IPS-18a (cell line): ENCODE measurements around the gene ATP4A.

ENCODE experiments used
- H3K27ac ChIP-seq: one replicate; pipeline ENCODE4 v1.5.1; 2013; ENCODE audit warnings: low read length
- H3K27me3 ChIP-seq: one replicate; pipeline ENCODE4 v1.6.1; 2013; ENCODE audit warnings: mild to moderate bottlenecking, low read length; ENCODE audit not compliant: control insufficient read depth, insufficient read depth
- H3K36me3 ChIP-seq: one replicate; pipeline ENCODE4 v1.6.1; 2013; ENCODE audit warnings: low read depth, low read length; ENCODE audit not compliant: control insufficient read depth
- H3K4me1 ChIP-seq: one replicate; pipeline ENCODE4 v1.6.1; 2013; ENCODE audit warnings: low read depth, low read length; ENCODE audit not compliant: control insufficient read depth
- H3K4me3 ChIP-seq: one replicate; pipeline ENCODE4 v1.5.1; 2013; ENCODE audit warnings: low read length
- H3K9ac ChIP-seq: one replicate; pipeline ENCODE4 v1.6.1; 2013; ENCODE audit warnings: mild to moderate bottlenecking, low read length, moderate library complexity
- H3K9me3 ChIP-seq: one replicate; pipeline ENCODE4 v1.6.1; 2013; ENCODE audit warnings: low read depth, low read length; ENCODE audit not compliant: control insufficient read depth

ATP4A gene

GRCh38 chr19:35544110-35544802 is 19.2 kb downstream of the ATP4A start:
- Histone ChIP-seq H3K9ac (peak overlapping the region; percentile 94), H3K27me3 (no peaks in the 10 kb centered on the region), H3K27ac (peak overlapping the region; percentile 73), H3K9me3 (no peaks in the 10 kb centered on the region), H3K36me3 (peaks cover 10% of the 10 kb centered on the region), H3K4me3 (peak overlapping the region; percentile 94), H3K4me1 (peaks cover 7% of the 10 kb centered on the region)

DNA sequence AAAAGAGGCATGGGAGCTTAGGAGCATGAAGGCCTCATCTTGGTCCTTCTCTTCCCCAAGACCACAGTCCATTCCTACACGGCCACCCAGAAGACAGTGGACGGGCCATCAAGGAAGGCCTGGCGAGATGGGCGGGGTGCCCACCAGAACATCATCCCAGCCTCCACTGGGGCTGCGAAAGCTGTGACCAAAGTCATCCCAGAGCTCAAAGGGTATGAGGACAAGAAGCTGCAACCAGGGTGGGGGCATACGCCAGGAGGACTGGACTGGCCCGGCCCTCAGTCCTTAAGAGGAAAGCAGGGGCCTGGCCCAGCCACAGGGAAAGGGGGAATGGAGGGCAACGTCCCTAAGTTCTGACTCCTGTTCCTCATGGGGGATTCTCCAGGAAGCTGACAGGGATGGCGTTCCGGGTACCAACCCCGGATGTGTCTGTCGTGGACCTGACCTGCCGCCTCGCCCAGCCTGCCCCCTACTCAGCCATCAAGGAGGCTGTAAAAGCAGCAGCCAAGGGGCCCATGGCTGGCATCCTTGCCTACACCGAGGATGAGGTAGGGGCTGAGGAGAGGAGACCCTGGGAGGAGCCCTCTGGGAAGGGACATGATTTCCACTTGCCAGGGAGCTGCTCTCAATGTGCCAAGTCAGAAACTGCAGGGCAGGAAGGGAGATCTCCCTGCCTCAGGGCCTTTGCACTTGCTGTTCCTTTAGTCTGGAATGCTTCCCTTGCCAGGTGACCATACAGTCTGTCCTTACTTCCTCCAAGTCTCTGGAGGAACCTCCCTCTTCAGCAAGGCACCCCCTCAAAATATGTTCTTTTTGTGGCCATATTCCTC is 20.0 kb downstream of the ATP4A start:
- H3K27me3 ChIP-seq = no peaks in the 10 kb centered on the region
- H3K9me3 ChIP-seq = no peaks in the 10 kb centered on the region
- no peak overlapping the region for H3K9ac ChIP-seq
- H3K4me3 ChIP-seq = peak overlapping the region; percentile 94
- H3K4me1 ChIP-seq = peaks cover 7% of the 10 kb centered on the region
- no peak overlapping the region for H3K27ac ChIP-seq
- H3K36me3 ChIP-seq = peaks cover 10% of the 10 kb centered on the region

GRCh38 chr19:35542209-35542608 is 21.2 kb downstream of the ATP4A start:
- Histone ChIP-seq H3K27ac (no peak overlapping the region), H3K9ac (no peak overlapping the region), H3K9me3 (no peaks in the 10 kb centered on the region)

DNA sequence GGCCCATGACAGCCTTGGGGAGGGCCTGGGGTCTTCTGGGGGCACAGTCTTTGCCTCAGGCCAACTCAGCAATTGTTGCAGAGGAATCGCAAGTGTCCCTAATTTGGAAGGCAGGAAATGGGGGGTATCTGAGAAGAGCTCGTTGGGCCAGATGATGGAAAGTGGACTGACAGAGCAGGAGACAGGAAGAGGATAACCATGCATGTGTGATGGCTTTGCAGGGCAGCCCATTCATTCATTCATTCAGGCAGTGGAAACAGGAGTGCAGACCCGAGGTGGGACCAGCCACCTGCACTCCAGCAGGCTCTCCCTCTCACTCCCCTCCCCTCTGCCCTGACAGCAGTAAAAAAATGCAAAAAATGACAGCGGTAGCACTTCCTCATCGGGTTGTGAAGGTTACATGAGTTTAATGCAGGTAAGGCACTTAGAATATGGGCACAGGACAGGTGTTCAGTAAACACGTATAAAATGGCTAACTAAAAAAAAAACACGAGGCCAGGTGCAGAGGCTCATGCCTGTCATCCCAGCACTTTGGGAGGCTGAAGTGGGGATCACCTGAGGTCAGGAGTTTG is 23.0 kb downstream of the ATP4A start:
- no peak overlapping the region for H3K9ac ChIP-seq
- no peak overlapping the region for H3K4me3 ChIP-seq
- no peak overlapping the region for H3K27ac ChIP-seq
- peaks cover 5% of the 10 kb centered on the region for H3K36me3 ChIP-seq
- H3K27me3 ChIP-seq = no peaks in the 10 kb centered on the region
- H3K4me1 ChIP-seq = peaks cover 7% of the 10 kb centered on the region
- H3K9me3 ChIP-seq = no peaks in the 10 kb centered on the region

More at GRCh38 chr19:35542209-35542608, 21.2 kb downstream of the ATP4A start:
- peaks cover 7% of the 10 kb centered on the region for H3K4me1 ChIP-seq
- H3K4me3 ChIP-seq = no peak overlapping the region
- H3K27me3 ChIP-seq = no peaks in the 10 kb centered on the region
- peaks cover 7% of the 10 kb centered on the region for H3K36me3 ChIP-seq

DNA sequence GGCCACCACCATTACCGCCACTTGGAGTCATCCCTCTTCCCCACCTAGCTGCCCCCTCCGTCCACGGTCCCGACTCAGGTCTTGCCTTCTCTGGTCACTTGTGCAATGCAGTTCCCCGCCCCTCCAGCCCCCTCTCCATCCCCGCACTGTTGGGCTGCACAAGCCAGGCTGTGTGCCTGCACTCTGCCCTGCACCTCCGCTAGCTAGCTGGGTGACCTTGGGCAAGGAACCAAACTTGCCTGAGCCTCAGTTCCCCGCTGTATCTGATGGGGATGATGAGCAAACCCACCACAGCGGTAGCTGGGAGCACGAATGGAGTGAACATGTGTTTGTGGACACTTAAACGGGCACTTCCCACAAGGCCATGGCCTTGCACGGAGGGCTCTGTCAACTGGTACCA is 23.6 kb downstream of the ATP4A start:
- peaks cover 5% of the 10 kb centered on the region for H3K36me3 ChIP-seq
- H3K27ac ChIP-seq = no peak overlapping the region
- no peak overlapping the region for H3K4me3 ChIP-seq
- H3K27me3 ChIP-seq = no peaks in the 10 kb centered on the region
- H3K9ac ChIP-seq = no peak overlapping the region
- H3K9me3 ChIP-seq = no peaks in the 10 kb centered on the region
- peaks cover 8% of the 10 kb centered on the region for H3K4me1 ChIP-seq

- H3K27ac ChIP-seq = no peak overlapping the region
These were observed 24.1 kb downstream of the ATP4A start for GRCh38 chr19:35539314-35539713.

DNA sequence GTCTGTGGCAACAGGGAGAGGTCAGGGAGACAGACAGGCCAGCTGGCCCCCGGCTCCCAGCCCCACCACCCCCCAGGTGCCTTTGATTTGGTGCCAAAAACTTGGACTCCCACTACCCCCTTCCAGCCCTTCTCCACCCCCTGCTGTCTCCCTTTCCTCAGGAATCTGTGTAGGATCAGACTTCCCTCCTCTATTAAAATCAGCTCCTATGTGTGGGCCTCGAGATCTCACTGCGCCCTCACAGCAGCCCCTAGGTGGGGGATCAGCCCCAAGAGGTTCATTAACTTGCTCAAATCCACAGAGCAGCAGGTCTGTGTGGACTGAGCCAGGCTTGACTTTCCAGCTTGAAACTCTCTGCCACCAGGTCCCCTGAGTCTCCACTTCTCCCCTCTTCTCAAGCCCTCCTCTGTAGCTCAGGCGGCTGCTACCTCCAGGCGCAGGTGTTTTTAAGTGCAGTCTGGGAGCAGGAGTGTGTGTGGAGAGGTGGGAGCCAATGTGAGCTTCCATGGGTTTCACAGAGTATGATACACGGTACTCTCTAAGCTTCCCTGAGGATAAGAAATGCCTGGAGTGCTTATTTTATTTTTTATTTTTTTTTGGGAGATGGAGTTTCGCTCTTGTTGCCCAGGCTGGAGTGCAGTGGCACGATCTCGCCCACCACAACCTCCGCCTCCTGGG is 28.5 kb downstream of the ATP4A start:
- Histone ChIP-seq H3K36me3 (no peaks in the 10 kb centered on the region), H3K27ac (no peak overlapping the region), H3K9me3 (no peaks in the 10 kb centered on the region), H3K4me1 (peaks cover 3% of the 10 kb centered on the region), H3K27me3 (no peaks in the 10 kb centered on the region), H3K4me3 (no peak overlapping the region), H3K9ac (no peak overlapping the region)

More at GRCh38 chr19:35539314-35539713, 24.1 kb downstream of the ATP4A start:
- Histone ChIP-seq H3K36me3 (peaks cover 5% of the 10 kb centered on the region), H3K9ac (no peak overlapping the region), H3K4me1 (peaks cover 7% of the 10 kb centered on the region), H3K9me3 (no peaks in the 10 kb centered on the region), H3K27me3 (no peaks in the 10 kb centered on the region), H3K4me3 (no peak overlapping the region)

DNA sequence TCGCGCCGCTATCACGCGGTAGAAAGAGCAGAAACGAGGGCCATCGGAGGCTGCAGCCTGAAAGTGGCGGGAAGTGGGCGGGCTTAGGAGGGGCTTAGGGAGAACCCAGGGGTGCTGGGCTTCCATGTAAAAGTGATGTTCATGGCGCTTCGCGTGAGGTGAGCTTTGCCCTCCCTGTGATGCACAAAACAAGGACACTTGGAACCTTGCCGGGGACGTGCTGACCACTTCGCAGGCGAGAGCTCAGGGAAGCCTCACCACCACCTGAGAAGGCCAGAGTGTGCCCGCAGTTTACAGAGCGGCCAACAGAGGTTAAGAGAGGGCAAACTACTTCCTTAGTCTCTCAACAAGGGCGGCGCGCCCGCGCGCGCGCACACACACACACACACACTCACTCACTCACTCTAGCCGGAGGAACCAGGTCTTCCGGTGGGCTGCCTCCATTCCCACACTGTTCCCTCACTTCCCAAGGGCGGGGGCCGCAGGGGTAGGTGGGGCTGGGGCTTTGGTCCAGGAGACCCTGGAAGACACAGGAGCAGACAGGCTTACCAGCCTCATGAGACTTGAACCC is 29.6 kb downstream of the ATP4A start:
- H3K4me3 ChIP-seq = no peak overlapping the region
- no peaks in the 10 kb centered on the region for H3K27me3 ChIP-seq
- no peaks in the 10 kb centered on the region for H3K36me3 ChIP-seq
- H3K4me1 ChIP-seq = peaks cover 3% of the 10 kb centered on the region
- H3K9me3 ChIP-seq = no peaks in the 10 kb centered on the region
- no peak overlapping the region for H3K9ac ChIP-seq
- no peak overlapping the region for H3K27ac ChIP-seq

DNA sequence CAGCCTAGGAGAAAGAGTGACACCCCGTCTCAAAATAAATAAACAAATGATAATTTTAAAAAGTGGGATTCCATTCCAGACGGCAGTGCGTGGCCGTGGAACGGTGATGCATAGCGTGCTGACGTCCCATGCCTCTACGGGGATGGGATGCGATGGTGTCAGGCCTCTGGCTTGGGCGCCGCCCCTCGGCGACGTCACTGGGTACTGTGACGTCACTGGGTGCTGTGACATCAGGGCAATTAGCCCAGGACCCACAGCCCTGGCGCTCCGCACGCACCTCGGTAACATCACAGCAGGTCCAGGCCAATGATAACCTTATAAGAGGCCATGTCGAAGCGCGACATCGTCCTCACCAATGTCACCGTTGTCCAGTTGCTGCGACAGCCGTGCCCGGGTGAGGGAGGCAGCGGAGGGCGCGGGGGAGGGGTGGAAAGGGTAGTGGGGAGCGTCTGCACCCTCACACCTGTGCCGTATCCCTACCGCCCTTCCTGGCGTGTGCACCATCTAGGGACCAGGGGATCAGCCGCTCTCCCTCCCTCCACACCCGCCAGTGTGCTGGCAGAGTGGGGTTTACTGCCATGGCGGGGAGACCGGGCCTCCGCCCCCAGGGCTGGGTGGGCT is 30.1 kb downstream of the ATP4A start, which contains the start of gene GAPDHS:
GAPDHS (plus strand) TSS at position 256 of the 621 bp plus-strand sequence; CDS start at position 328, 72 bp downstream.
- Histone ChIP-seq H3K27me3 (no peaks in the 10 kb centered on the region), H3K9ac (no peak within 1 kb of the TSS), H3K4me1 (peaks cover 3% of the 10 kb centered on the region), H3K4me3 (no peak within 1 kb of the TSS), H3K9me3 (no peaks in the 10 kb centered on the region), H3K27ac (no peak within 1 kb of the TSS), H3K36me3 (no peaks in the 10 kb centered on the region)

DNA sequence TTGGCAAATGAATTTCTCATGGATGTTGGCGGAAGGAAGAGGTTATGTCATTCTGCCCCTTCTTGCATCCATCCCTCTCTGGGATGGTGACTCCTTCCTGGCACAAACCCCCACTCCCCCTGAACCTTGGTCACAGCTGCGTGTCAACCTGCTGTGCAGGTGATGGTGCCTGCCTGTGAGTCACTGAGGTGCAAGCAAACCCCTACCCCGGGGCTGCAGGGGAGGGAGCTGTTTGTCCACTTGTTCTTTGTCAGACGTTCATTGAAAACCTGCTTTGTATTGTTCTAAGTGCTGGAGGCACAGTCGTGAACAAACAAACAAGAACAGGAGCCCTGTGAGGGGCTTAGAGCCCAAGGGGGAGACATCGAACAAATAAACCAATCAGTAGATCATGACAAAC is 32.2 kb downstream of the ATP4A start:
- Histone ChIP-seq H3K27ac (no peak overlapping the region), H3K36me3 (no peaks in the 10 kb centered on the region)

More for the DNA sequence above, 32.2 kb downstream of the ATP4A start:
- peaks cover 3% of the 10 kb centered on the region for H3K4me1 ChIP-seq
- no peaks in the 10 kb centered on the region for H3K9me3 ChIP-seq
- no peak overlapping the region for H3K4me3 ChIP-seq
- no peaks in the 10 kb centered on the region for H3K27me3 ChIP-seq
- H3K9ac ChIP-seq = no peak overlapping the region
